ENCODE data around the gene UNC119B.

UNC119B gene

DNA sequence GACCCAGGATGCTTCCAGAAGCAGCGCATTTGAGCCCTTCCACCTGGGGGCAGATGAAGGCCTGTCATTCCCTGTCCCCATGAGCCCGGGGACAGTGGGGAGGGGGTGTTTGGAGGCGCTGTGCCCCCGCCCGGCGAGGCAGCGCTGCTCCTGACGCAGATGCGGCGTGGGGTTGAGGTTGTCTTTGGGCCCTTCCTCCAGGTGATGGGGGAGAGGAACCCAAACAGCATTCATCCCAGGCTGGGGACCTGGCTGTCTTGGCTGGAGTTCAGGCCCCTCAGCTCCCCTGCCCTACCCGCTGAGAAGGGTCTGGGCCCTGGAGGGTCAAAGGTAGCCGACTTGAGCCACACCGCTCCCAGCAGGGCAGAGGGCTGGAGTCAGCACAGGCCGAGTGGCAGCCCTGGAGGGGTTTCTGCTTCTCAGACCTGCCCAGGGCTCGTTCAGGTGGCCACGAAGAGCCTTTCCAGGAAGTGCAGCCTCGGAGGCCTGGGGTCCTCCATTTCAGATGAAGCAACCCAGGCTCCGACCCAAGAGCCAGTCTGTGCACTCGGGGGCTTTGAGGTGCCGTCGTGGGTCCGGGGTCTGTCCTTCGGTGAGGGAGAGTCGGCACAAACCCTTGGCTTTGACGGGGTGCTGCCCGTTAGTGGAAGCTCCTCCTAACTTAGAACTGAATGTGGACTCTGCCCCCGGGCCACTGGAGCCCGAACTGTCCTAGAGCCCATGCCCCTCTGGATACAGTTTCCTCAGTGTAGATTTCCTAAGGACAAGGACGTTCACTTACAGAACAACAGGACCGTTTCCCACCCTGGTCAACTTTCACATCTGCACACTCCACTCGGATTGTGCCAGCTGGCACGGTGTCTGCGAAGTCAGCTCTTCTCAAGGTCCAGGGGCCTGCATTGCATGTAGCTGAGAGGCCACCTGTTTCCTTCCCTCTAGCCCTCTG lies 31.5 kb downstream of the UNC119B start:
- DNase-seq = peak; percentile 67

- DNase-seq = no peak
Observed at GRCh38 chr12:120744922-120745493, 34.8 kb downstream of the UNC119B start.

DNA sequence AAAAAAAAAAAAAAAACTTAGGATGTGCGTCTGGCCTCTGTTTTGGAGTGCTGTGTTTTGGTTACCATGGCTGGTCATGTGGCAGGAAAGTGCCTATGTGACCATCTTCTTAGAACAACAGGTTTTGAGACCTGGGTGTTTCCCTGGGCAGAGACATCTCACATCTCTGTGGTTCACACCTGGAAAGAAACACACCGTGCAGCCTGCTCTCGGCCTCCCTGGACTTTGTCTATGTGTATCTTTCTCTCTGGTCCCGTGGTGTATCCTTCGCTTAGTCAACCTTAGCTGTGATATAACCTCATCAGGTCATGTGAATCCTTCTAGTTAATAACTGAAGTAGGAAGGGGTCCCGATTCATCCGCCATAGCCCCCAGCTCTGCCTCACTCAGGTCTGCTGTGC lies 38.0 kb downstream of the UNC119B start:
- no peak for DNase-seq

- no peak for DNase-seq
Observed at GRCh38 chr12:120749256-120749655, 39.0 kb downstream of the UNC119B start.

DNA sequence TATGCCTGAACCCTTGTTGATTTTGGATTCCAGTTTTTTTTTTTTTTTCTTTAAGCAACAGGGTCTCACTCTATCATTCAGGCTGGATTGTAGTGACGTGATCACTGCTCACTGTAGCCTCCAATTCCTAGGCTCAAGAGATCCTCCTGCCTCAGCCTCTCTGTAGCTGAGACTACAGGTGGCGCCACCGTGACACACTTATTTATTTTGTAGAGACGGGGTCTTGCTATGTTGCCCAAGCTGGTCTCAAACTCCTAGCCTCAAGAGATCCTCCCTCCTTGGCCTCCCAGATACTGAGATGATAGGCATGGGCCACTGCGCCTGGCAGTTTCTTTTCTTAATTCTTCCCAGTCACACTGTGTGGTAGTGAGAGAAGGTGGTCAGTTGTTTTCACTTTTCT lies 40.5 kb downstream of the UNC119B start:
- DNase-seq = no peak

GRCh38 chr12:120751389-120751788 lies 41.1 kb downstream of the UNC119B start:
- no peak for DNase-seq

DNA sequence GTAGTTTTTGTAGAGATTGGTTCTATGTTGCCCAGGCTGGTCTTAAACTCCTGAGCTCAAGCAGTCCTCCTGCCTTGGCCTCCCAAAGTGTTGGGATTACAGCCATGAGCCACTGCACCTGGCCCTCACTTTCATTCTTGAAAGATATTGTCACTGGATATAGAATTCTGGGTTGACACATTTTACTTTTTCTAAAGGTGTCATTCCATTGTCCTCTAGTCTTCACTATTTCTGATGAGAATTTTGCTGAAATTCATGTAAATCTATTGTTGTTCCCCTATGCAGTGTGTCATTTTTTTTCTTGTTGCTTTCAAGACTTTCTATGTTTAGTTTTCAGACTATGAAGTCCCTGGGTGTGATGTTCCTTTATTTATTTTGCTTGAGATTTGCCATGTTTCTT lies 44.5 kb downstream of the UNC119B start:
- no peak for DNase-seq

- no peak for DNase-seq
Observed at GRCh38 chr12:120755269-120755668, 45.0 kb downstream of the UNC119B start.

- DNase-seq = no peak
Observed at GRCh38 chr12:120757226-120757742, 47.0 kb downstream of the UNC119B start.

DNA sequence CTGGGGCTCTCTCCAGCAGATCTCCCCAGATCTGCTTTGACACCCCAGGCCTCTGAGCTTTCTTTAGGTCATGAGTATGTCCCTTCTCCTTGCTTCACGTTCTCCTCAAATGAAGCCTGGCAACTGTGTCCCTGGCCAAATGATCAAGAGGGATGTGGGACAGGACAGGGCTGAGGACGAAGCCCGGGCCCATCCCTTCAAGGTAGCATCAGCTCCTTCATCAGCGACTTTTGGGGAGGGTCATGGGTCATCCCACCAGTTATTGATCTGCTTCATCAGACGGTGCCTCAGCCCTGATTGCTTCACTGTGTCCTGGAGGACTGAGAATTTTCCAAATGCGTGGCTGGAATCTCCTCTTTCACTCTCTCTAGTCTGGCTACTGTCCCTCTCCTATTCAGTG lies 47.7 kb downstream of the UNC119B start:
- no peak for DNase-seq

- no peak for DNase-seq
Observed at GRCh38 chr12:120758798-120759590, 48.7 kb downstream of the UNC119B start.

GRCh38 chr12:120759591-120760348 lies 49.5 kb downstream of the UNC119B start:
- DNase-seq = no peak

DNA sequence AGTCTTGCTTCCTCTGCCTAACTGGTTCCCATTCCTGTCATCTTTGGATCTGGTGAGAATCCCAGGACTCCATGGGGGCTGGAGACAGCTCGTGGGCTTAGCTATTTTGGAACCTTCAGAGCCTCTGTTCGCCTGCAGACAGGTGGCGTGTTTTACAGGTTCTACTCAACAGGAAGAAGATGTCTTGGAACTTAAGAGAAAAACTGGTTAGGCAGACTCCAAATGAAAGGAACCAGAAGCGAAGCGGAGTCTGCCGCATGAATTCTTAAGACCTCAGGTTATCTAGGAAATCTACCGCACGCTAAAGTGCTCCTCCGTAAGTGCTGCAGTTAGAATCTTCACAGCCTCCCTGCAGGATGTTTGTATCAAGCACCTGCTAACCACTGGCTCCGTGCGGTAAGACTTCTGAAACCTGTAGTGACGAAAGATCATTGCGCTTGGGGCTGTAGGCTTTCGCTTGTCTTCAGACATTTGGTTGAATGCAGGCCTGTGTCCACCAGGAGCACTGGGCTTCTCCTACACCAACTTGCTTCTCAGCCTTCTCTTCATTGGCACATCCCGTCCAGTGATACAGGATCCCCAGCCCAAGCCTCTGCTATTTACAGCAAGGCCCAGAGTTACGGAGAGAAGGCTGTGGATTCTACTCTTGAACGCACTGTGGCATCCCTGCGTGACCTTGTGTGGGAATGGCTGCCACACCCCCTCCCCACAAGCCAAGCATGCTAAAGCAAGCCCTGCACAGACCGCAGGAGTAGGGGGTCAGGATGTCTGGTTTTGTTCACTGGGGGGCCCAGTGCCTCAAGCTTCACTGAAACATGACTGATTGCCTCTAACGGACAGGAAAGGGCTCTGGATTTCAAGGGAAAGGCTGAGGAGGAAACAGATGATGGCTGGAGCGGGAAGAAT lies 50.3 kb downstream of the UNC119B start:
- no peak for DNase-seq

GRCh38 chr12:120761519-120761934 lies 51.3 kb downstream of the UNC119B start:
- no peak for DNase-seq

DNA sequence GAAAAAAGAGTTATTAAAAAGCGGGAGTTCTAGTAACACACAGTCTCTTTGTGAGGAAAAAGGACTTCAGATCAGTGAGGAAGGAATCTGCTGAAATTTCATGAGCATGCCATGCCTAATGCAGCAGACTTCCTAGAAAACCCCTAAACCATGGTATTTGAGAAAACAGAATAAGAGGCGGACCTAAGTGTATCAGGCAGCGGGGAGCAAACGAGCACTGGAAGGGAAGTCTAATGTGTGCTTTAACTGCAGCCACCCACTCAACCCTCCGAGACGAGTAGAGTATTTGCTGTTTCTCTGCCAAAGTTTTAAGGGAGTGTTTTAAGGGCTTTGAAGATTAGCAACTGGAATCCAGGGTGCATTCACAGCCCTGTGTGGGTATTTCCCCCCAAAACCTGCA lies 51.8 kb downstream of the UNC119B start:
- no peak for DNase-seq

DNA sequence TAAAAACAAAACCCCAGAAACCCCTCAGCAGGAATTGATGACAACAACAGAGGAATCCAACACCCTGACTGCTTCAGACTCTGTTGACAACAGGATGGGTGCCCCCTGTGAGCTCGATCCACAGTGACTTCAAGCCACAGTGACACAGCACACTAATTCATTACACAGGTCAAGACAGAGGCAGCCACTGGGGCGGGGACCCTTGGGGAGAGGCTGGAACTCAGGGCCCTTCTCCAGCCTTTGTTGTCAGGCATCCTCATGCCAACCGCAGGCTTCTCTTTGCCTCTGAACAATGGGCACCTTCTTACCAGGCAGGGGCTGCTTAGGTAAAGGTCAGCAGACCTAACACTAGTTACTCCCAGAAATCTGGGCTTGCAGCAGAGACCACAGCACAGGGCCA lies 53.0 kb downstream of the UNC119B start:
- DNase-seq = no peak

- no peak for DNase-seq
Observed at GRCh38 chr12:120764816-120765215, 54.6 kb downstream of the UNC119B start.

GRCh38 chr12:120766566-120766965 lies 56.3 kb downstream of the UNC119B start:
- DNase-seq = no peak

DNA sequence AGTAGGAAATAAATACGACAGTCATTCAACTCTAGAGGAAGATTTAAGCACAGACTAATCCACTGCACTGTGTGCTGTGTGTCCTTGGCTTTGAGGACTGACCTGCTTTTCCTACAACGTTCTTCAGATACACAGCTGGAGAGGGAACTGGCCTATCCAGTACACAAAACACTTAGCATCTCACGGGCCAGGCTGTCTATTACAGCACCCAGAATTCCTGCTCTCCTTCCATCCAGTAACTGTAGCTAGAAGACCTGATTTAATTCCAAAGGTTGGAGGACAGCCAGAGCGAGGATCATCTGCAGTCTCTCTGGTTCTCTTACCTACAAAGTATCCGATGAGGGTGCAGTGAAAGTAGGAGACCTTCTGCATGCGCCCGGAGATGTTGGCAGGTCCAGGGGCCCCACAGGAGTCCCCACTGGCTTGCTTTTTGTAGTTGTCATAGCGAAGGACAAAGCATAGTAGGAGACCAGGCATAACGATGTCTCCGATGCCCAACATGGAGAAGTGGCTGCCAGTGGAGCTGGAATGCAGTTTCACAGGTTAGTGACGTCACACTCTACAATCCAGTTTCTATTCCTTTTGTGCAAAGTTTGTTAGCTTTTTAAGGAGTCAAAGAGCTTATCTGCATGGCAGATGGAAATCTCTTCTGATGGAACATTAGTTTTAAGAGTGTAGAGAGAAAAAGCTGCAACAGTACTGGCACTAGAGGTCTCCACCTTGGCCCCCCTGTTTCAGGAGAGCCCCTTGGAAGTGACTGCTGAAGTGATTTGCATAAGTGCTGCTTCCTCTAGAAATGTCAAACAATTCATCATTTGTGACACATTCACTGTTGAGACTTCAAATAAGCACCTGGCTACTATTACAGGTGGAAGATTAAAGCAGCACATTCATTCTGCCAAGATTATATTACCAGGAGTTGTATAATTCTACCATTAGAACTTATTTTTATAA lies 57.1 kb downstream of the UNC119B start:
- DNase-seq = no peak

GRCh38 chr12:120771097-120771496 lies 60.8 kb downstream of the UNC119B start:
- no peak for DNase-seq
